Sigmoid colon (tissue), 4 donors: ENCODE data around the gene KRTAP16-1.

ENCODE experiments used
- POLR2A ChIP-seq, 2 donors: fragments of 450-650 bp; IDR thresholded peaks; one replicate each; pipeline ENCODE4 v1.6.1; 2016; ENCODE audit warnings: antibody characterized with exemption in 2 of 2, mild to moderate bottlenecking in 2 of 2, moderate library complexity in 2 of 2
- POLR2AphosphoS5 ChIP-seq, 4 donors: sonication (generic); formaldehyde crosslinking; IDR thresholded peaks; one replicate each; pipeline ENCODE4 v1.6.1; 2017; ENCODE audit warnings: antibody characterized with exemption in 4 of 4
- TF ChIP-seq, protein P1 (sequence below), 4 experiments: fragments of 450-650 bp in 3 of 4; fragments of 200-600 bp in 1 of 4; IDR thresholded peaks; one replicate each; pipeline ENCODE4 v1.5.1; 2016 to 2019; ENCODE audit warnings: antibody characterized with exemption in 4 of 4, mild to moderate bottlenecking in 3 of 4, moderate library complexity in 2 of 4

DNA sequence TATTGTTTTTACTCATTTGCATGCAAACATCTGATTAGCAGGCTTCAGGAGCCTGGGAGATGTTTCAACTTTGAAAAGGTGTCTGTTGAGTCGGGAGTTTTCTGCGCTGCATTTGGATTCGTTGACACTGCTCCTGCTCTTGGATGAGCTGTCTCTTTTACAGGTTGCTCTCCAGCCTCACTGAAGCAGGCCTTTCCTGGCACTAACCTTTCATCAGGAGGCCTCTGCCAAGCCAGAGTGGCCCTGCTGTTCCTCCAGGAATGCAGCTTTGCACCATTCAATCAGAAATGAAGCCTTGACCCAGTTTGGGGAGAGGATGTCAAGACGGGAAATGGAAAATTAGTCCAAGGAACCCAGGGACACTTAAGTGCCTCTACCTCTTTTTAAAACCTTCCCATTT lies 6.1 kb downstream of the KRTAP16-1 start:
- TF ChIP-seq POLR2AphosphoS5 (IDR thresholded peaks at IDR 0.05) (no peak), POLR2A (IDR thresholded peaks at IDR 0.05) (no peak)
- TF ChIP-seq, protein P1, sequence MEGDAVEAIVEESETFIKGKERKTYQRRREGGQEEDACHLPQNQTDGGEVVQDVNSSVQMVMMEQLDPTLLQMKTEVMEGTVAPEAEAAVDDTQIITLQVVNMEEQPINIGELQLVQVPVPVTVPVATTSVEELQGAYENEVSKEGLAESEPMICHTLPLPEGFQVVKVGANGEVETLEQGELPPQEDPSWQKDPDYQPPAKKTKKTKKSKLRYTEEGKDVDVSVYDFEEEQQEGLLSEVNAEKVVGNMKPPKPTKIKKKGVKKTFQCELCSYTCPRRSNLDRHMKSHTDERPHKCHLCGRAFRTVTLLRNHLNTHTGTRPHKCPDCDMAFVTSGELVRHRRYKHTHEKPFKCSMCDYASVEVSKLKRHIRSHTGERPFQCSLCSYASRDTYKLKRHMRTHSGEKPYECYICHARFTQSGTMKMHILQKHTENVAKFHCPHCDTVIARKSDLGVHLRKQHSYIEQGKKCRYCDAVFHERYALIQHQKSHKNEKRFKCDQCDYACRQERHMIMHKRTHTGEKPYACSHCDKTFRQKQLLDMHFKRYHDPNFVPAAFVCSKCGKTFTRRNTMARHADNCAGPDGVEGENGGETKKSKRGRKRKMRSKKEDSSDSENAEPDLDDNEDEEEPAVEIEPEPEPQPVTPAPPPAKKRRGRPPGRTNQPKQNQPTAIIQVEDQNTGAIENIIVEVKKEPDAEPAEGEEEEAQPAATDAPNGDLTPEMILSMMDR (IDR thresholded peaks at IDR 0.05): no peak
